CD4-positive, alpha-beta T cell treated with Interleukin-4 for 4 hours (primary cell): ENCODE data around the gene ALKAL2.
"Not testable (repeated sequence)": the region's sequence is repeated elsewhere in the genome, so short reads cannot be mapped to it uniquely, and the experiment has no call there.

Source experiments
- DNase-seq: peaks from one replicate; pipeline ENCODE4 v3.0.0-alpha.2; 2020

Gene ALKAL2

GRCh38 chr2:287911-288757 lies at the start of gene ALKAL2:
TSS of gene ALKAL2 (minus strand) at chr2:288091. CDS start at chr2:287835, 256 bp downstream.
- DNase-seq: no peak

- not testable (repeated sequence) for DNase-seq
Measured at GRCh38 chr2:336949-337348, 49.1 kb upstream of the ALKAL2 start.

GRCh38 chr2:336360-336759 lies 48.5 kb upstream of the ALKAL2 start:
- DNase-seq: no peak

GRCh38 chr2:332592-332991 lies 44.7 kb upstream of the ALKAL2 start:
- no peak for DNase-seq

GRCh38 chr2:328761-329160 lies 40.9 kb upstream of the ALKAL2 start:
- no peak for DNase-seq

- no peak for DNase-seq
Measured at GRCh38 chr2:323035-323434, 35.1 kb upstream of the ALKAL2 start.

- no peak for DNase-seq
Measured at GRCh38 chr2:322326-322725, 34.4 kb upstream of the ALKAL2 start.

GRCh38 chr2:320561-320960 lies 32.7 kb upstream of the ALKAL2 start:
- no peak for DNase-seq

- no peak for DNase-seq
Measured at GRCh38 chr2:319059-319600, 31.2 kb upstream of the ALKAL2 start.

GRCh38 chr2:317501-318424 lies 29.9 kb upstream of the ALKAL2 start:
- peak; percentile 40 for DNase-seq

GRCh38 chr2:316381-316780 lies 28.5 kb upstream of the ALKAL2 start:
- no peak for DNase-seq

GRCh38 chr2:315925-316324 lies 28.0 kb upstream of the ALKAL2 start:
- not testable (repeated sequence) for DNase-seq

GRCh38 chr2:314561-315336 lies 26.9 kb upstream of the ALKAL2 start:
- DNase-seq: no peak

GRCh38 chr2:313991-314390 lies 26.1 kb upstream of the ALKAL2 start:
- no peak for DNase-seq

- no peak for DNase-seq
Measured at GRCh38 chr2:310994-311393, 23.1 kb upstream of the ALKAL2 start.

GRCh38 chr2:309954-310510 lies 22.1 kb upstream of the ALKAL2 start:
- no peak for DNase-seq

GRCh38 chr2:309148-309953 lies 21.5 kb upstream of the ALKAL2 start:
- DNase-seq: no peak

GRCh38 chr2:305366-305765 lies 17.5 kb upstream of the ALKAL2 start:
- DNase-seq: no peak

- DNase-seq: no peak
Measured at GRCh38 chr2:296354-296753, 8.5 kb upstream of the ALKAL2 start.

GRCh38 chr2:295090-295489 lies 7.2 kb upstream of the ALKAL2 start:
- DNase-seq: no peak

GRCh38 chr2:290090-290722 lies 2.3 kb upstream of the ALKAL2 start:
- peak; percentile 43 for DNase-seq
